Measurements from ENCODE around the gene CLASRP. TPM values are rescaled to one million over a fixed set of nuclear protein-coding genes. Genes with fewer than 3 reads are reported as not detected.
"Not testable (repeated sequence)": the region's sequence is repeated elsewhere in the genome, so short reads cannot be mapped to it uniquely, and the experiment has no call there.

Gene CLASRP
- 10 to 100 TPM; 48.6 to 58.5 TPM for total RNA-seq
- long read RNA-seq, donor 1, partial matches to known transcripts: 2 of 8 reads
- long read RNA-seq, donor 1, other reads (novel, unspliced or antisense): 3 of 8 reads
- long read RNA-seq, donor 2, partial matches to known transcripts: 21 of 36 reads
- long read RNA-seq, donor 2, other reads (novel, unspliced or antisense): 11 of 36 reads

DNA sequence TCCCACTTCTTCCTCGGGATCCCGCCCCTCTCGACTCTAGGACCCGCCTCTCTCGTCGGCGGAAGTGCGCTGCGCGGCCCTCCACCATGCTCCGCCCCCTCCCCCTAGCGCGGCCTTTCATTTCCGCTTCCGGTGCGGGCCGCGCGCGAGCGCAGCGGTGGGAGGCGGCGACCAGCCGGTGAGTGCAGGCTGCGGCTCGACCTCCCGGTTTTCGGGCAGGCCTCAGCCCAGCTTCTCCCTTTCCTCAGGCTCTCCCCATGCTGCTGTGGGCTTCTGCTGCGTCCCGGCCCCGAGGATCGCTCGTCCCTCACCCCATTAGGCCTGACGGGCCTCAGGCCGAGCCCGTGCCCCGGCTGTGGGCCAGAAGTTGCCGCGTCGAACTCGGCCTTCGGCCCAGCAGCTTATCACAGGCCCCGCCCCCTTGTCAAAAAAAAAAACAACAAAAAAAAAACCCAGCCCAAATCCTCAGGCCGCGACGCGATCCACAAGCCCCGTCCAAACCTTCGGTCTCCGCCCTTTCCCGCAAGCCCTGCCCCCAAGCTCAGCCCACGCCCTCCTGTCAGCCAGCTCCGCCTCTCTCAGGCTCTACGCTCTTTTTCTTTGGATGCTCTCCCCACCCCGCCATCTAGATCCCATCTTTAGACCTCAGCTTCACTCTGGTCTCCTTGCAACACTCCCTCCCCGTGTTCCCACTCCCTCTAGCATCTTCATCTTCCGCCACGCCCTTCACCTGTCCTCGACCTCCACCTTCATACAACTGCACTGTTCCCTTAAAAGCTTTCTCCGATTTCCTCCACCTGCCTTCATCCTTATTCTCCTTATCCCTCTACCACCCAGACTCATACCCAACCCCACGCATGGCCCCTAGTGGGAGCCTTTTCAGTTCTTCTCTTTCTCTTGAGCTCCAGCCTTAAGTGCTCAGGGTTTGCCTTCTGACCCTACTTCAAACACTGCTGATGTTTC, at the start of gene CLASRP:
Gene CLASRP (plus strand): TSS at position 115 of the 963 bp plus-strand sequence. CDS start 1,168 bp downstream, outside the sequence.
- DNase-seq (ENCODE audit: low spot score): peak; percentile 98
- intact Hi-C loops (cut with DNase I): loop anchor here in 1 of 2 donors (10.0 kb wide), 1 partner anchor 976 kb away; no protein-coding TSS in a partner anchor

- DNase-seq (ENCODE audit: low spot score): no peak
- intact Hi-C loops (cut with DNase I): no loop called here
Observed at GRCh38 chr19:44990459-44990858, 48.4 kb upstream of the CLASRP start.

GRCh38 chr19:44990966-44991365, 47.9 kb upstream of the CLASRP start:
- no peak for DNase-seq (ENCODE audit: low spot score)
- intact Hi-C loops (cut with DNase I): no loop called here

DNA sequence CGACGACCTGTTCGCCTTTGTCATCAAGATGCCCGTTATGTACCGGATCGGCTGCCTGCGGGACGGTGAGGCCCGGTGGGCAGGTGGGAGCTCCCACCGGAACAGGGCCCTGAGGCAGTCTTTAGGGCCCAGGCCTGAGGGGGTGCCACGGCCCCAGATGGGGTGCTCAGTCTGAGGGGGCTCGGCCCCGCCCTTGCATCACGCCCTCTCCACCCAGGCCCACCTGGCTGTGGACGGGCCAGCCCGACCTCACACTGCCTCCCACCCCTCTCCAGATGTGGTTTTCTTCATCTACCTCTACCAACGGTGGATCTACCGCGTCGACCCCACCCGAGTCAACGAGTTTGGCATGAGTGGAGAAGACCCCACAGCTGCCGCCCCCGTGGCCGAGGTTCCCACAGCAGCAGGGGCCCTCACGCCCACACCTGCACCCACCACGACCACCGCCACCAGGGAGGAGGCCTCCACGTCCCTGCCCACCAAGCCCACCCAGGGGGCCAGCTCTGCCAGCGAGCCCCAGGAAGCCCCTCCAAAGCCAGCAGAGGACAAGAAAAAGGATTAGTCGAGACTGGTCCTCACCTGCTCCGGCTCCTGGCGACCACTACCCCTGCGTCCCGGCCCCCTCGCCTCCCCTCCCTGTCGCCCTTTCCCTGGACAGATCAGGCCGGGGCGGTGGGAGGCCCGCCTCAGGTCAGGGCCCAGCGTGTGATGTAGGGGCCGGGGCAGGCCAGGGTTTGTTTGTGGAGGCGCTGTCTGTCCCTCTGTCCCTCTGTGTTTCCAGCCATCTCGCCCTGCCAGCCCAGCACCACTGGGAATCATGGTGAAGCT, 46.3 kb upstream of the CLASRP start:
- no peak for DNase-seq (ENCODE audit: low spot score)

DNA sequence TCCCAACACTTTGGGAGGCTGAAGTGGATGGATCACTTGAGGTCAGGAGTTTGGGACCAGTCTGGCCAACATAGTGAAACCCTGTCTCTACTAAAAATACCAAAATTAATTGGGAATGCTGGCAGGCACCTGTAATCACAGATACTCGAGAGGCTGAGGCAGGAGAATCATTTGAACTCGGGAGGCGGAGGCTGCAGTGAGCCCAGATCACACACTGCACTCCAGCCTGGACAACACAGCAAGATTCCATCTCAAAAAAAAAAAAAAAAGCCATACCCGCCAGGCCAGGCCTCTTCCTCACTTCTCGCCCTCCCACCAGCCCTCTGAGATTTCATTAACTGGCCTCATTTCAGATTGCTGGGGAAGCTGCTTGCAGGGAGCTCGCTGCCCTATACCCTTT, 45.3 kb upstream of the CLASRP start:
- no peak for DNase-seq (ENCODE audit: low spot score)
- intact Hi-C loops (cut with DNase I): no loop called here

More for the DNA sequence above, 46.3 kb upstream of the CLASRP start:
- intact Hi-C loops (cut with DNase I): loop anchor here in 1 of 2 donors (1.0 kb wide), 1 partner anchor 29 kb away; no protein-coding TSS in a partner anchor

DNA sequence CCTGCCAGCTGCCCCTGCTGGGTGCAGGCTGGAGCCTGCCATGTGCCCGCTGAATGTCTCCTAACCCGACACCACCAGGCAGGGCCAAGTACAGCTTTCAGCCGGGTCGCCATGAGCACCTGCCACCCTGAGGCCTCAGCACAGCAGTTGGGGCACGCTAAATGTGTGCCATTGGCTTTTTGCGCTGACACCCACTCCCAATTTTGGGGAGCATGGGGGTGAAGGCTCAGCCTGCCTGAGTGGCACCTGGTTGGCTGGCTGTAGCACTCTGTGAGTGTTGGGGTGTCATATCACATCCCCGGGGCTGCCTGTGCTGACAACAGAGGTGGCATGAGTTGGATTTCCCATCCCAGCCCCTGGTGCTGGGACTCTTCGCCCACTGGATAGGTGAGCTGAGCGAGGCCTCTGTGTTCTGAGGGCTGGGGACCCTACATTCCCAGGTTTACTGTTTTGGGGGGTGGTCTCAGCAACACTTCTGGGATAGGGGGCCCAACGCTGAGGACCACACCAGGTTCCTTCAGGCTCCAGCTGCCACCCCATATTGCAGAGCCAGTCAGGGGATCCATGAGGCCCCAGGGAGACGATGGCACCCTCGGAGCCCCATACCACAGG, 44.8 kb upstream of the CLASRP start:
- intact Hi-C loops (cut with DNase I): no loop called here
- DNase-seq (ENCODE audit: low spot score): no peak

- no peak for DNase-seq (ENCODE audit: low spot score)
- intact Hi-C loops (cut with DNase I): no loop called here
Observed at GRCh38 chr19:44998025-44998424, 40.8 kb upstream of the CLASRP start.

DNA sequence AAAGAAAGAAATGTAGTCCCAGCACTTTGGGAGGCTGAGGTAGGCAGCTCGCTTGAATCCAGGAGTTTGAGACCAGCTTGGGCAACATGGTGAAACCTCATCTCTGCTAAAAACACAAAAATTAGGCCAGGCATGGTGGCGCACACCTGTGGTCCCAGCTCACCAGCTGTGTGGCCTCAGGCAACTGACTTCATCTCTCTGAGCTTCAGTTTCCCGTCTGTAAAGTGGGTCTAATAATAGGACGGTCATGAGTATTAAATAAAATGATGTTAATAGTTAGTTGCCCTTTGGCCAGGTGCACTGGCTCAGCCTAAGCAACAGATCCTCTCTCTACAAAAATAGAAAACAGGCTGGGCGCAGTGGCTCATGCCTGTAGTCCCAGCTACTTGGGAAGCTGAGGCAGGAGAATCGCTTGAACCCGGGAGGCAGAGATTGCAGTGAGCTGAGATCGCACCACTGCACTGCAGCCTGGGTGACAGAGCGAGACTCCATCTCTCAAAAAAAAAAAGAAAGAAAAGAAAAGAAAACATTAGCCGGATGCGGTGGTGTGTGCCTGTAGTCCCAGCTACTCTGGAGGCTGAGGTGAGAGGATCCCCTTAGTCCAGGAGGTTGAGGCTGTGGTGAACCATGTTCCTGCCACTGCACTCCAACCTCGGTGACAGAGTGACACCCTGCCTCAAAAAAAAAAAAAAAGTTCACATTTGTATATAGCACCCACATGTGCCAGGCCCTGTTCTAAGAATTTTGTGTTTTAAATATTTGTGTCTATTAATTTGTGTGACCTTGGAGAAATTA, 39.5 kb upstream of the CLASRP start:
- intact Hi-C loops (cut with DNase I); DNase-seq (ENCODE audit: low spot score): not testable (repeated sequence)

GRCh38 chr19:45000665-45001064, 38.2 kb upstream of the CLASRP start:
- DNase-seq (ENCODE audit: low spot score); intact Hi-C loops (cut with DNase I): not testable (repeated sequence)

DNA sequence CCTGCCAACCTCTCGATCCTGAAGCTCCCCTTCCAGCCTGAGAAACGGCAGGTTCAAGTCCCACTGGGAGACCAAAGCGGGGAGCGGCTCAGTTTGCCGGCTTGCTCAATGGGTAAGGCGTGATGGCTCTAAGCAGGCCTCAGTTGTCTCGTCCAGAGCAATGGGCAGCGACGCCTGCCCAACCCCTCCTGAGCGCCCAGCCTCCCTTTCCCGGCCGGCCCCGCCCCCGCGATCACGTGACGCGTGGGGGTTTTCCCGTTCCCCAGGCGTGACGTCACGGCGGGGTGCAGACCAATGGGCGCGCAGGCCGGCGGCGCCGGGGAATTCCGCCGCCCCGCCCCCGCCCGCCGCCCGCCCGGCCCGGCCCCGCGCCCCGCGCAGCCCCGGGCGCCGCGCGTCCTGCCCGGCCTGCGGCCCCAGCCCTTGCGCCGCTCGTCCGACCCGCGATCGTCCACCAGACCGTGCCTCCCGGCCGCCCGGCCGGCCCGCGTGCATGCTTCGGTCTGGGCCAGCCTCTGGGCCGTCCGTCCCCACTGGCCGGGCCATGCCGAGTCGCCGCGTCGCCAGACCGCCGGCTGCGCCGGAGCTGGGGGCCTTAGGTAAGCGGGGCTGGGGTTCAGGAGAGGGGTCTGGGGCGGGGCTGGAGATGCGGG, 37.6 kb upstream of the CLASRP start, which contains the start of gene RELB:
Gene RELB (plus strand): TSS at position 378 of the 653 bp plus-strand sequence. CDS start 116 bp downstream, at position 494.
- intact Hi-C loops (cut with DNase I): no loop called here
- DNase-seq (ENCODE audit: low spot score): peak; percentile 99

DNA sequence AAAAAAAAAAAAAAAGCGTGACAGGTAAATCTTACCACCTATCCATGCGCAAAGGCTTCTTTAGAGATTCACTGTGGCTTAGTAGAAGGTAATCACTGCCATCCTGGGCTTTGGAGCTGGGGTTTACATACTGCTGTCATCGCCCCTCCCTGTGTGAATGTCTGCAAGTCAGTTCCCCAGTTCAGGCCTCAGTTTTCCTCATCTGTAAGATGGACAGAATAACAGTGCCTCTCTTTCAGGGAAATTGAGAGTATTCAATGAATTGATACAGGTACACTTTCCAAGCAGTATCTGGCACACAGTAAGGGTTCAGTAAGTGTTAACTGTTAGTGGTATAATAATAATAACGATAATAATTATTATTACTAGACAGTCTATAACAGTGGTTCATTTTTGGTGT, 35.4 kb upstream of the CLASRP start:
- intact Hi-C loops (cut with DNase I): no loop called here
- DNase-seq (ENCODE audit: low spot score): no peak

GRCh38 chr19:45005787-45006186, 33.1 kb upstream of the CLASRP start:
- intact Hi-C loops (cut with DNase I): no loop called here
- no peak for DNase-seq (ENCODE audit: low spot score)

DNA sequence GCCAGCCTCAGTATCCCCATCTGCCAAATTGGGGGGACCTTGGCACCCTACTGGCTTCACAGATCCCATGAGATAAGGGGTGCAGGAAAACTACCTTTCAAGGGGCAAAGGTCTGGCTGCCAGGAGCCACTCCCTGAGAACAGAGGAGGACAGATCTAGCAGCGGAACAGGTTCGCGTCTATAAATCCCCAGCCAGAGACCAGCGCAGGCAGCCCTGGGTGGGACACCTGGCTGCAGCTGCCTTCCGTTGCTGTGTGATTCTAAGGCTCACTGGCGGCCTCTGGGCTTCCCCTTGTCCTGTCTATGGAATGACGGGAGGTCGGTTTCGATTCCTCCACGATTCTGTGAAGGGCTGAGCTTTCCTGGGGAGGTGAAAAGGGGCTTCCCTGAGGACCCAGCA, 30.3 kb upstream of the CLASRP start:
- intact Hi-C loops (cut with DNase I): no loop called here
- DNase-seq (ENCODE audit: low spot score): no peak

DNA sequence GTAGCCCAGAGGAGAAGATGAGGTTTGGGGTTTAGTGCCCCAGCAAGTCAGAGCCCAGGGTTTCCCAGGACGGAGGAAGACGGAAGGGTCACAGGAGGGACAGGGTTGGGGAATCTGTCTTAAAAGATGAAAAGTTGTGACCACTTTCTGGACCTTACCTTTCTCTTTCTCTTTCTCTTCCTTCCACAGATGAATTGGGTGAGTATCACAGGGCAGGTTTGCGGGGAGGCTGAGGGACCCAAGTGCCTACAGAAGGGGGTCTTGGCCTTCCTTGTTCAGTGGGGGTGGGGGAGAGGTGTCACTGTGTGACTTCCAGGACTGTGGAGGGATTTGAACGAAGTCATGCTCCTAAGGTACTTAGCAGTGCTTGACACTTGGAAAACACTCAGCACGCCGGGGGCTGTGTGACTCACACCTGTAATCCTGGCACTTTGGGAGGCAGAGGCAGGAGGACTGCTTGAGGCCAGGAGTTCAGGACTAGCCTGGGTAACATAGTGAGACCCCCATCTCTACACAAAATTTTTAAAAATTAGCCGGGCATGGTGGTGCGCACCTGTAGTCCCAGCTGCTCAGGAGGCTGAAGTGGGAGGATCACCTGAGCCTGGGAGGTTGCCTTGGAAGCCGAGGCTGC, 29.1 kb upstream of the CLASRP start:
- DNase-seq (ENCODE audit: low spot score): no peak
- intact Hi-C loops (cut with DNase I): no loop called here

- intact Hi-C loops (cut with DNase I): no loop called here
- DNase-seq (ENCODE audit: low spot score): no peak
Observed at GRCh38 chr19:45010306-45010705, 28.5 kb upstream of the CLASRP start.

- intact Hi-C loops (cut with DNase I): no loop called here
- DNase-seq (ENCODE audit: low spot score): no peak
Observed at GRCh38 chr19:45011959-45012358, 26.9 kb upstream of the CLASRP start.
